Ectodermal cell (in vitro differentiated cells): ENCODE measurements around the gene TMEM30B. TPM values are rescaled to one million over a fixed set of nuclear protein-coding genes. Genes with fewer than 3 reads are reported as not detected.
A peak's percentile ranks its signal among the peaks of the same experiment; 100 is the strongest.

ENCODE experiments used
- H3K27ac ChIP-seq: 2 replicates; pipeline ENCODE4 v1.7.0; 2013; ENCODE audit warnings: mild to moderate bottlenecking, low read depth, low read length; ENCODE audit not compliant: insufficient read depth, poor library complexity, severe bottlenecking
- H3K27me3 ChIP-seq: 2 replicates; pipeline ENCODE4 v1.7.0; 2013; ENCODE audit warnings: mild to moderate bottlenecking, low read length; ENCODE audit not compliant: insufficient read depth, control insufficient read depth, poor library complexity, severe bottlenecking
- H3K36me3 ChIP-seq: one replicate; pipeline ENCODE4 v1.7.0; 2013; ENCODE audit warnings: low read length; ENCODE audit not compliant: control insufficient read depth, insufficient read depth
- H3K4me1 ChIP-seq: one replicate; pipeline ENCODE4 v1.7.0; 2013; ENCODE audit warnings: low read length; ENCODE audit not compliant: control insufficient read depth, insufficient read depth
- H3K4me3 ChIP-seq: 2 replicates; pipeline ENCODE4 v1.7.0; 2013; ENCODE audit warnings: low read depth, low read length, control low read depth; ENCODE audit not compliant: insufficient read depth
- H3K9me3 ChIP-seq: 2 replicates; pipeline ENCODE4 v1.7.0; 2013; ENCODE audit warnings: mild to moderate bottlenecking, low read length, moderate library complexity; ENCODE audit not compliant: control insufficient read depth
- WGBS, 2 experiments: methylation state at CpG; one replicate each; pipeline ENCODE4 v1.1.7; 2013; ENCODE audit warnings: missing lambda C conversion rate in 2 of 2; 5-methylcytosine and 5-hydroxymethylcytosine counted together
- polyA plus RNA-seq, 4 experiments: library from polyadenylated mRNA; stranded (reverse); fragments of 50-300 nt; gene quantifications; one replicate each; pipeline ENCODE4 v1.2.3, GENCODE V29; 2013

Gene TMEM30B, protein sequence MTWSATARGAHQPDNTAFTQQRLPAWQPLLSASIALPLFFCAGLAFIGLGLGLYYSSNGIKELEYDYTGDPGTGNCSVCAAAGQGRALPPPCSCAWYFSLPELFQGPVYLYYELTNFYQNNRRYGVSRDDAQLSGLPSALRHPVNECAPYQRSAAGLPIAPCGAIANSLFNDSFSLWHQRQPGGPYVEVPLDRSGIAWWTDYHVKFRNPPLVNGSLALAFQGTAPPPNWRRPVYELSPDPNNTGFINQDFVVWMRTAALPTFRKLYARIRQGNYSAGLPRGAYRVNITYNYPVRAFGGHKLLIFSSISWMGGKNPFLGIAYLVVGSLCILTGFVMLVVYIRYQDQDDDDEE
- not detected for polyA plus RNA-seq (2013, experiment 1 of 4)
- polyA plus RNA-seq (2013, experiment 2 of 4): not detected
- polyA plus RNA-seq (2013, experiment 3 of 4): not detected
- polyA plus RNA-seq (2013, experiment 4 of 4): 0.04 TPM

DNA sequence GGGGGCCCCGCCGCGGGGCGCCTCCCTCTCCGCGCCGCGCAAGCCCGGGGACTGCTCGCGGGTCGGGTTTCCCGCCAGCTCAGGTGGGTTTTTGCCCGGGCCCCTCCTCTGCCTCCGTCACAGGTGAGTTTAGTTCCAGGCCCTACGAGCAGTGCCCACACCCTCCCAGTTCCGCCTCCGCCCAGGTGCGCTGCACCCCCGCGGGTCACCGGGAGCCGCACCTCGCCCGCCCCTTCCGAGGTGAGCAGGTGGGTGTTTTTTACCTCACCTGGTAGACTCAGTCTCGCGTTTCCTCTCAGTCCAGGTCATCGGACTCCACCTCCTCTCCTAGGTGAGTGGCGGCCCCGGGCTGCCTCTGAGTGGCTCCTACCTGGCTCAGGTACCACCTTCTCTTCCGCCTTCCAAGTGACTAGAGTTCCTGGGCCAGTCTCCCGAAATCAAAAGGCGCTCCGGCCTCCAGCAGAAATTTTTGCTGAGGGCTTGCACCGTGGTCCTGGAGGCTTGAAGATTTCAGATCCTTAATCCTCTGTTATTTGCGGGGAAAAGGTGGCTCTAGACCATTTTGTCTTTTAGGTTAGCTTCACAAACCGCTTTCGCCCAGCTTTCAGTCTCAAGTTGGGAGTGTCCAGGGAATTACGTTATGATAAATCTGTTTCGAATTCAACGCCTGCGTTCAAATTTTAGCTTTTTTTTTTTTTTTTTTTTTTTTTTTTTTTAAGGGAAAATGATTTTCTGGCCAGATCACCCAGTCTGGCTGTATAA, at the start of gene TMEM30B:
Gene TMEM30B, minus strand, starts transcription at position 153 of the 762 bp plus-strand sequence. CDS start 191 bp downstream, outside the sequence.
- peaks cover 69% of the 10 kb centered on the region for H3K27me3 ChIP-seq
- 22 to 25% methylated on average over 43 of the region's 43 CpGs for WGBS, 2 experiments
- no peak within 1 kb of the TSS for H3K27ac ChIP-seq
- no peaks in the 10 kb centered on the region for H3K36me3 ChIP-seq
- H3K4me3 ChIP-seq: peak within 1 kb of the TSS; percentile 40
- no peaks in the 10 kb centered on the region for H3K9me3 ChIP-seq
- no peaks in the 10 kb centered on the region for H3K4me1 ChIP-seq

DNA sequence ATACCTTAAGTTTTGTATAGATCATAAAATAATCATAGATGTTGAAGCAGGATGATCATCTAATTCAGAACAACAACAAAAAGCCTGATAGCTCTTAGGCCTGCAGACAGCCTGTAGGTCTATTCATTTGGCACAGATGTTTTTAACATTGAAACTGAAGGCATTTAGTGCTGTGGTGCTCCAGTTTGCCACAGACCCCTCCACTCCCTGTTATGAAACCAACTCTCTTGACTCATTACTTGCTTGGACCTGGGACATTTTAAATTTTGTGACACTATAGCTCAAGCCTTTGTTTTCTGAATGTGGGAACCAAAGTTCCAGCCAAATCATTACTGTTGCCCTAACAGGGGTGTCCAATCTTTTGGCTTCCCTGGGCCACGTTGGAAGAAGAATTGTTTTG, 49.4 kb upstream of the TMEM30B start:
- Histone ChIP-seq H3K9me3 (no peaks in the 10 kb centered on the region), H3K4me1 (peaks cover 7% of the 10 kb centered on the region), H3K27ac (no peak overlapping the region), H3K27me3 (no peaks in the 10 kb centered on the region), H3K4me3 (no peak overlapping the region), H3K36me3 (no peaks in the 10 kb centered on the region)
- WGBS, 2 experiments: 93 to 100% methylated on average over 1 of the region's 1 CpG

- Histone ChIP-seq H3K27ac (no peak overlapping the region), H3K9me3 (no peaks in the 10 kb centered on the region), H3K27me3 (no peaks in the 10 kb centered on the region), H3K4me1 (peaks cover 7% of the 10 kb centered on the region), H3K36me3 (no peaks in the 10 kb centered on the region), H3K4me3 (no peak overlapping the region)
- WGBS, 2 experiments: 88 to 89% methylated on average over 8 of the region's 8 CpGs
Measured at GRCh38 chr14:61329478-61330051, 48.4 kb upstream of the TMEM30B start.

- 93 to 97% methylated on average over 4 of the region's 4 CpGs for WGBS, 2 experiments
- Histone ChIP-seq H3K4me3 (no peak overlapping the region), H3K27ac (no peak overlapping the region), H3K27me3 (peaks cover 5% of the 10 kb centered on the region), H3K9me3 (no peaks in the 10 kb centered on the region), H3K36me3 (no peaks in the 10 kb centered on the region), H3K4me1 (peaks cover under 1% of the 10 kb centered on the region)
Measured at GRCh38 chr14:61328626-61329262, 47.6 kb upstream of the TMEM30B start.

DNA sequence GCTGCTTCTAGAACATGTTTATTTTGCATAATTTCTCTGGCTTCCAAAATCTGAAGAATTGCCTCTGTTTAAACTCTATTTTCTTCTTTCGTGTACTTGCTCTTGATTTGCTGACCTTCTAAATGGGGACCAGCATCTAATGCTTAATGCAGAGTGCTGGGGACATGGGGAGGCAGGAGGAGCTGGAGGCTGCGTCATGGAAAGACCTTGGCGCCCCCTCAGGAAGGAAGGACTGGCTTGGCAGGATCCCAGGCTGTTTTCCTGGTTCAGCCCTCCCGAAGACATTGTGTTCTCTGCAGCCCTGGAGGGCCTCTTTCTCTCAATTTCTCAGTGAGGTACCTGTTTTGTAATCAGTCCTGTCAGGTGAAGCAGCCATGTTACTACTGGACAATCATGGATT, 45.7 kb upstream of the TMEM30B start:
- Histone ChIP-seq H3K27me3 (peaks cover 24% of the 10 kb centered on the region), H3K36me3 (no peaks in the 10 kb centered on the region), H3K9me3 (no peaks in the 10 kb centered on the region), H3K4me3 (no peak overlapping the region), H3K27ac (no peak overlapping the region), H3K4me1 (no peaks in the 10 kb centered on the region)
- 74% methylated on average over 4 of the region's 4 CpGs for WGBS, 2 experiments

DNA sequence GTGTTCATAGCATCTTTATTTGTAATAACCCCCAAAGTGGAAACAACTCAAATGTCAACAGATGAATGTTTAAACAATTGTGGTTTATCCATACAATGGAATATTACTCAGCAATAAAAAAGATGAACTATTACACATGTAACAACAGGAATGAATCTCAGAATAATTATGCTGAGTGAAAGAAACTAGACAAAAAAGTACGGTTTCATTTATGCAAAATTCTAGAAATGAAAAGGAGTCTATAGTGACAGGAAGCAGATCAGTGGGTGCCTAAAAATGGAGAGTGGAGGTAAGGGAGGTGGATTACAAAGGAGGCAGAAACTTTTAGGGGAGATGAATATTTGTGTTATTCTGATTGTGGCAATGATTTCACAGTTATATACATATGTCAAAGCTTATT, 45.0 kb upstream of the TMEM30B start:
- 96 to 100% methylated on average over 1 of the region's 1 CpG for WGBS, 2 experiments
- Histone ChIP-seq H3K4me1 (no peaks in the 10 kb centered on the region), H3K27ac (no peak overlapping the region), H3K9me3 (no peaks in the 10 kb centered on the region), H3K36me3 (no peaks in the 10 kb centered on the region), H3K4me3 (no peak overlapping the region), H3K27me3 (peaks cover 31% of the 10 kb centered on the region)

- peaks cover 40% of the 10 kb centered on the region for H3K27me3 ChIP-seq
- H3K4me3 ChIP-seq: no peak overlapping the region
- H3K9me3 ChIP-seq: no peaks in the 10 kb centered on the region
- no peaks in the 10 kb centered on the region for H3K36me3 ChIP-seq
- H3K4me1 ChIP-seq: no peaks in the 10 kb centered on the region
- no peak overlapping the region for H3K27ac ChIP-seq
- 92 to 100% methylated on average over 1 of the region's 1 CpG for WGBS, 2 experiments
Measured at GRCh38 chr14:61325166-61325565, 44.0 kb upstream of the TMEM30B start.

DNA sequence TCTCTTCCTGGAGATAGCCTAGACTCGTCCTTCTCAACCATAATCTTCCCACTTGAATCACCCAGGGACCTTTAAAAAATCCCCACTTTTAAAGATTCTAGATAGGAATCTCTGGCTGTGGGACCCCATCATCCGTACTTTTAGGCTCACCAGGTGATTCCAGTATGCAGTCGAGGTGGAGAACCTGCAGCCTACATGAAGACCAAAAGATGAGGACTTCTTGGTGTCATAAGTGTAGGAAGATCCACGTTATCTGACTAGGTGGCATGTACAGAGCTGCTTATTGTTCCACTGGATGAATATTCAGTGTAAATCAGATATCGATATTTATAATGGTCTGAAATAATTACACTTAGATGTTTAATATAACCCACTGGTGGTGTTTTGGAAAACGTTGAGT, 42.8 kb upstream of the TMEM30B start:
- Histone ChIP-seq H3K36me3 (no peaks in the 10 kb centered on the region), H3K4me1 (no peaks in the 10 kb centered on the region), H3K9me3 (no peaks in the 10 kb centered on the region), H3K4me3 (no peak overlapping the region), H3K27ac (no peak overlapping the region), H3K27me3 (peaks cover 44% of the 10 kb centered on the region)
- WGBS, 2 experiments: 92 to 93% methylated on average over 5 to 6 of the region's 6 CpGs

- Histone ChIP-seq H3K27me3 (peaks cover 44% of the 10 kb centered on the region), H3K27ac (no peak overlapping the region), H3K9me3 (no peaks in the 10 kb centered on the region), H3K4me1 (no peaks in the 10 kb centered on the region), H3K36me3 (no peaks in the 10 kb centered on the region), H3K4me3 (no peak overlapping the region)
- WGBS, 2 experiments: 38 to 41% methylated on average over 13 of the region's 13 CpGs
Measured at GRCh38 chr14:61322799-61323290, 41.7 kb upstream of the TMEM30B start.
